K562 (cell line): ENCODE measurements around the gene ZBTB20. TPM values are rescaled to one million over a fixed set of nuclear protein-coding genes. Genes with fewer than 3 reads are reported as not detected.

Experiments
- ATAC-seq: fragments of 200-7000 bp; cut with Tn5 transposase; 3 replicates; pipeline ENCODE4 v1.9.1; 2020; ENCODE audit warnings: moderate library complexity
- BruUV-seq: library from RNA; stranded (reverse); fragments of 400-500 nt; replicated peaks from 2 replicates; lab custom pipeline; 2021; lab: Mats Ljungman, UMichigan
- CTCF ChIA-PET: fragments of 300-600 bp; formaldehyde crosslinking; extraction: SDS; loops from one replicate; lab custom pipeline; 2021; ENCODE audit warnings: low intra/inter-chr PET ratio; lab: Yijun Ruan, JAX
- POLR2A ChIA-PET: fragments of 300-600, 350-650 bp; sonication (Branson Sonifier 250); formaldehyde crosslinking; extraction: SDS; loops from one replicate; lab custom pipeline; 2021; ENCODE audit warnings: antibody characterized with exemption, inconsistent platforms; lab: Yijun Ruan, JAX
- DNase-seq, 4 experiments: peaks; one replicate each; pipeline versions ENCODE4 v3.0.0 to v3.0.0-alpha.2; 2011 to 2018; ENCODE audit warnings: low spot score in 3 of 4, mixed read lengths in 3 of 4; ENCODE audit errors: extremely low read depth in 1 of 4
- FAIRE-seq: peaks from 2 replicates; lab custom pipeline; 2011; peaks lifted over from hg19 to GRCh38; lab: Jason Lieb, UNC
- H2AFZ ChIP-seq: 2 replicates; pipeline ENCODE4 v1.6.0; 2011; ENCODE audit warnings: low read depth, low read length, control low read depth, inconsistent platforms
- H3K27ac ChIP-seq: fragments of 200-600 bp; 3 replicates; pipeline ENCODE4 v1.8.0; 2011; ENCODE audit warnings: low read depth, mild to moderate bottlenecking, control low read depth, inconsistent platforms, low read length, moderate library complexity, mixed read lengths; ENCODE audit errors: extremely low read depth
- H3K27me3 ChIP-seq, 2 experiments: fragments of 300-600 bp in 1 of 2; 2 replicates in 1 of 2; 3 replicates in 1 of 2; pipeline versions ENCODE4 v1.6.0 to v1.8.0; 2011; ENCODE audit warnings: inconsistent platforms in 2 of 2, low read length in 2 of 2, mild to moderate bottlenecking in 1 of 2, mixed read lengths in 1 of 2, moderate library complexity in 1 of 2; ENCODE audit not compliant: control insufficient read depth in 2 of 2, insufficient read depth in 2 of 2
- H3K36me3 ChIP-seq: fragments of 300-600 bp; 3 replicates; pipeline ENCODE4 v1.8.0; 2011; ENCODE audit warnings: mild to moderate bottlenecking, low read length, inconsistent platforms; ENCODE audit not compliant: control insufficient read depth, insufficient read depth
- H3K4me1 ChIP-seq, 2 experiments: fragments of 200-600 bp in 1 of 2; replicated peaks in 1 of 2; 2 replicates in 1 of 2; 3 replicates in 1 of 2; pipeline versions ENCODE4 v1.5.1 to v1.8.0; 2011; ENCODE audit warnings: inconsistent platforms in 2 of 2, low read length in 2 of 2, mild to moderate bottlenecking in 1 of 2, mixed read lengths in 1 of 2, moderate library complexity in 1 of 2; ENCODE audit not compliant: control insufficient read depth in 2 of 2, insufficient read depth in 2 of 2
- H3K4me2 ChIP-seq: 2 replicates; pipeline ENCODE4 v1.6.1; 2011; ENCODE audit warnings: low read length, control low read depth, inconsistent platforms, mixed read lengths; ENCODE audit not compliant: insufficient read depth
- H3K4me3 ChIP-seq: fragments of 200-600 bp; sonication (generic), shearing (Covaris generic); 2 replicates; pipeline ENCODE4 v1.5.1; 2016; ENCODE audit warnings: control low read depth, inconsistent platforms
- H3K79me2 ChIP-seq: fragments of 200-600 bp; 3 replicates; pipeline ENCODE4 v1.8.0; 2011; ENCODE audit warnings: low read length, inconsistent platforms; ENCODE audit not compliant: control insufficient read depth, insufficient read depth
- H3K9ac ChIP-seq, 2 experiments: 2 replicates each; pipeline versions ENCODE4 v1.6.0 to v1.6.1; 2011; ENCODE audit warnings: low read depth in 2 of 2, low read length in 2 of 2, control low read depth in 1 of 2, inconsistent platforms in 1 of 2, mild to moderate bottlenecking in 1 of 2, mixed read lengths in 1 of 2; ENCODE audit not compliant: insufficient read depth in 1 of 2
- H3K9me1 ChIP-seq: one replicate; pipeline ENCODE4 v1.6.0; 2011; ENCODE audit warnings: inconsistent platforms, mild to moderate bottlenecking, low read length, moderate library complexity; ENCODE audit not compliant: control insufficient read depth, insufficient read depth
- H3K9me3 ChIP-seq: replicated peaks from 2 replicates; pipeline ENCODE4 v1.5.1; 2011; ENCODE audit warnings: low read depth, low read length, inconsistent platforms; ENCODE audit not compliant: control insufficient read depth, insufficient read depth
- H4K20me1 ChIP-seq: replicated peaks from 2 replicates; pipeline ENCODE4 v1.6.1; 2011; ENCODE audit warnings: low read length, inconsistent platforms, mixed read lengths; ENCODE audit not compliant: control insufficient read depth, insufficient read depth
- DIDO1 ChIP-seq: fragments of 450-650 bp; IDR thresholded peaks from 2 replicates; pipeline ENCODE4 v1.6.1; 2016; ENCODE audit warnings: low read depth, missing biosample characterization, missing genetic modification characterization
- ERF ChIP-seq: fragments of 450-650 bp; formaldehyde crosslinking; IDR thresholded peaks from 2 replicates; pipeline ENCODE4 v1.4.0; 2020; ENCODE audit warnings: mild to moderate bottlenecking, mixed read lengths
- HDAC2 ChIP-seq: fragments of 450-650 bp; IDR thresholded peaks from 2 replicates; pipeline ENCODE4 v1.6.1; 2016; ENCODE audit warnings: mild to moderate bottlenecking
- HNRNPLL ChIP-seq: fragments of 200-400 bp; formaldehyde crosslinking; IDR thresholded peaks from 2 replicates; pipeline ENCODE4 v1.6.1; 2017; ENCODE audit warnings: low read length, low read depth, mild to moderate bottlenecking; ENCODE audit not compliant: poor library complexity, severe bottlenecking
- KAT2B ChIP-seq: IDR thresholded peaks from one replicate; pipeline ENCODE4 v1.6.1; 2012; ENCODE audit warnings: low read depth, mild to moderate bottlenecking, control low read depth, inconsistent platforms, low read length, moderate library complexity
- KLF1 ChIP-seq: fragments of 450-650 bp; IDR thresholded peaks from 2 replicates; pipeline ENCODE4 v1.6.1; 2016; ENCODE audit warnings: missing genetic modification characterization, missing compliant biosample characterization
- MECOM ChIP-seq: fragments of 250-450 bp; sonication (Bioruptor Pico); IDR thresholded peaks from 2 replicates; pipeline ENCODE4 v1.8.0; 2022; ENCODE audit warnings: inconsistent platforms
- NFRKB ChIP-seq: fragments of 450-650 bp; IDR thresholded peaks from 2 replicates; pipeline ENCODE4 v1.6.1; 2016; ENCODE audit warnings: low read depth
- NR2F6 ChIP-seq: fragments of 450-650 bp; formaldehyde crosslinking; IDR thresholded peaks from 2 replicates; pipeline ENCODE4 v1.4.0; 2020; ENCODE audit warnings: mild to moderate bottlenecking
- RBM14 ChIP-seq: fragments of 200-400 bp; formaldehyde crosslinking; IDR thresholded peaks from 2 replicates; pipeline ENCODE4 v1.6.1; 2018; ENCODE audit warnings: low read depth, mild to moderate bottlenecking, low read length, moderate library complexity, borderline replicate concordance; ENCODE audit not compliant: insufficient read depth
- TBP ChIP-seq: optimal IDR thresholded peaks from 2 replicates; pipeline ENCODE3; 2011; ENCODE audit warnings: low read depth, low read length, improper control_type of control experiment
- TRIM24 ChIP-seq, 2 experiments: fragments of 450-650 bp; IDR thresholded peaks; 2 replicates each; pipeline ENCODE4 v1.6.1; 2016
- WGBS: fragments of 100-300 bp; shearing (Covaris generic); methylation state at CpG from one replicate; pipeline ENCODE4 v1.1.6; 2016; ENCODE audit warnings: low coverage, mixed read lengths; ENCODE audit not compliant: insufficient coverage; ENCODE audit errors: missing lambda C conversion rate; 5-methylcytosine and 5-hydroxymethylcytosine counted together
- in situ Hi-C: fragments of 300-500 bp; cut with MboI; formaldehyde crosslinking; loops from 4 replicates; pipeline ENCODE4 v1.15.0; 2018; ENCODE audit warnings: inconsistent platforms, mixed read lengths
- intact Hi-C: fragments of 100-400 bp; cut with micrococcal nuclease; formaldehyde crosslinking; loops from 2 replicates; pipeline ENCODE4 v1.14.2; 2022
- polyA plus RNA-seq, 8 experiments: library from polyadenylated mRNA; depleted of rRNA in 4 of 8; stranded (reverse) in 5 of 8; unstranded in 3 of 8; fragments of >200 nt; fragmentation: Nextera tagmentation in 2 of 8; fragmentation: Illumina TruSeq in 1 of 8; extraction: Ambion mirVana in 2 of 8; extraction: Trizol in 1 of 8; gene quantifications; 2 replicates each; pipeline versions ENCODE4 v1.2.1 to v1.2.3, GENCODE V29; 2011 to 2014; ENCODE audit warnings: inconsistent platforms in 1 of 8, missing spikeins in 1 of 8
- total RNA-seq, 7 experiments: library from RNA; depleted of rRNA in 6 of 7; stranded (reverse); fragments of >200 nt in 6 of 7; fragmentation: Illumina TruSeq in 2 of 7; extraction: Trizol in 2 of 7; gene quantifications; 2 replicates each; pipeline versions ENCODE4 v1.2.1 to v1.2.3, GENCODE V29; 2011 to 2021; ENCODE audit warnings: low replicate concordance in 1 of 7
- TF ChIP-seq, protein P1 (sequence below), 2 experiments: fragments of 450-650 bp; conservative IDR thresholded peaks; 2 replicates each; pipeline ENCODE4 v1.6.1; 2017; ENCODE audit warnings: mild to moderate bottlenecking in 2 of 2, moderate library complexity in 2 of 2
- TF ChIP-seq, protein P2 (sequence below): fragments of 250-450 bp; sonication (Bioruptor Pico); IDR thresholded peaks from 2 replicates; pipeline ENCODE4 v1.8.0; 2022; ENCODE audit warnings: inconsistent platforms, mild to moderate bottlenecking, moderate library complexity, borderline replicate concordance
- TF ChIP-seq, protein P3 (sequence below): fragments of 250-450 bp; sonication (Bioruptor Pico); IDR thresholded peaks from 2 replicates; pipeline ENCODE4 v1.8.0; 2021; ENCODE audit warnings: moderate library complexity, mild to moderate bottlenecking, inconsistent platforms

Gene ZBTB20
- total and polyA plus RNA-seq, 9 of the 15 experiments (the other 6 are each of a cell fraction or from before 2014, with no cell fraction given): 0.17 to 1.7 (median 0.45) TPM

DNA sequence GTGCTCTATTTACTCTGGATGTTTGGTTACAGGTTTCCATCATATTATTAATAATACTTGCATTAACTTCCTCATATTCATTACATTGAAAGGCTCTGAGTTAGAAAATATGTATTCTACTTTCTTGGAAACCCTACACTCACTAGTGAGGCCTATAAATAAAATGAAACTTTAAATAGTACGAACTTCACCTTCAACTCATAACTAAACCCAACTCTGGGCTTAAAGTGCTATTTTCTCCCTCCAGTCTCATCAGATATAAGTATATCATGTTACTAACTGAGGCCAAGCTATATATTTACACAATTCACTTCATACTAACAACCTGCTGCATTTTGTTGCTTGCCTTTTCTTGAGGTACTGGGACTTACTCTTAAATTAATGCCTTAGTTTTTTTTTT is 546.5 kb downstream of the ZBTB20 start:
- POLR2A ChIA-PET: interaction anchor here (0.6 kb wide), 1 partner anchor 101 kb away, joined by 3 read pairs; no protein-coding TSS in a partner anchor
- Histone ChIP-seq H3K9ac (no peak overlapping the region), H3K9me1 (no peaks in the 10 kb centered on the region), H3K4me2 (no peak overlapping the region), H3K27me3 (no peaks in the 10 kb centered on the region), H3K79me2 (no peaks in the 10 kb centered on the region), H2AFZ (no peak overlapping the region), H3K4me3 (no peak overlapping the region), H3K27ac (no peak overlapping the region), H4K20me1 (no peaks in the 10 kb centered on the region), H3K9me3 (no peaks in the 10 kb centered on the region), H3K36me3 (no peaks in the 10 kb centered on the region), H3K4me1 (no peaks in the 10 kb centered on the region)
- in situ Hi-C loops (no loop called here), intact Hi-C loops (no loop called here)
- CTCF ChIA-PET: no interaction called here
- no peak for DNase-seq
- BruUV-seq: no TSS peak
- no peak for ATAC-seq
- TF ChIP-seq NFRKB (no peak), TRIM24 (IDR thresholded peaks at IDR 0.05) (no peak), NR2F6 (CRISPR knock-in tag) (no peak), HDAC2 (no peak)
- TF ChIP-seq, protein P1, sequence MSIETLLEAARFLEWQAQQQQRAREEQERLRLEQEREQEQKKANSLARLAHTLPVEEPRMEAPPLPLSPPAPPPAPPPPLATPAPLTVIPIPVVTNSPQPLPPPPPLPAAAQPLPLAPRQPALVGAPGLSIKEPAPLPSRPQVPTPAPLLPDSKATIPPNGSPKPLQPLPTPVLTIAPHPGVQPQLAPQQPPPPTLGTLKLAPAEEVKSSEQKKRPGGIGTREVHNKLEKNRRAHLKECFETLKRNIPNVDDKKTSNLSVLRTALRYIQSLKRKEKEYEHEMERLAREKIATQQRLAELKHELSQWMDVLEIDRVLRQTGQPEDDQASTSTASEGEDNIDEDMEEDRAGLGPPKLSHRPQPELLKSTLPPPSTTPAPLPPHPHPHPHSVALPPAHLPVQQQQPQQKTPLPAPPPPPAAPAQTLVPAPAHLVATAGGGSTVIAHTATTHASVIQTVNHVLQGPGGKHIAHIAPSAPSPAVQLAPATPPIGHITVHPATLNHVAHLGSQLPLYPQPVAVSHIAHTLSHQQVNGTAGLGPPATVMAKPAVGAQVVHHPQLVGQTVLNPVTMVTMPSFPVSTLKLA (conservative IDR thresholded peaks at IDR 0.05): no peak
- FAIRE-seq: no peak
- 0% methylated on average over 1 of the region's 1 CpG for WGBS

DNA sequence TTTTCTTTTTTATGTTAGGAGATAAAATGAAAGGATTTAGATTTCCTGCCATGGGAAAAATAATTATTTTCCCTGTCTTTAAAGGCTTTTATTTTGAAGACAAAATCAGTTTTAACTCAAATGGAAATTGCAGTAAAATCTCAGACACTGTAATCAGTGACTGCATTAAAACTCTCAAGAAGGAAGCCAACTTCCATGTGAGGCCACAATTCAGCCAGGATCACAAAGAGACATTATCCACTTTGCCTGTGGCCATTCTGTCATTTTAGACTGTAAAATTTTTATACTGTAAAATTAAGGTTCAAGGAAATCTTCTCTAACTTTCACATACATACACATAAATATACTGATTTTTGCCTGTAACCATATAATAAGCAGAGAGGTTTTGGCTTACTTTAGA is 549.2 kb downstream of the ZBTB20 start:
- no peaks in the 10 kb centered on the region for H3K27me3 ChIP-seq
- no peaks in the 10 kb centered on the region for H3K79me2 ChIP-seq
- H3K9ac ChIP-seq: no peak overlapping the region
- ChIA-PET POLR2A (no interaction called here), CTCF (no interaction called here)
- FAIRE-seq (no peak), ATAC-seq (no peak), DNase-seq (no peak)
- H3K4me1 ChIP-seq: no peaks in the 10 kb centered on the region
- in situ Hi-C loops: no loop called here
- no peaks in the 10 kb centered on the region for H3K9me1 ChIP-seq
- intact Hi-C loops: no loop called here
- no peaks in the 10 kb centered on the region for H4K20me1 ChIP-seq
- H3K27ac ChIP-seq: no peak overlapping the region
- no peak overlapping the region for H3K4me2 ChIP-seq
- H3K36me3 ChIP-seq: no peaks in the 10 kb centered on the region
- BruUV-seq: no TSS peak
- no peak overlapping the region for H3K4me3 ChIP-seq
- H2AFZ ChIP-seq: no peak overlapping the region
- TF ChIP-seq RBM14 (no peak), KAT2B (no peak), DIDO1 (tag) (no peak), MECOM (CRISPR knock-in tag) (no peak), HNRNPLL (no peak), TBP (no peak), ERF (CRISPR knock-in tag) (no peak), KLF1 (tag) (no peak)
- TF ChIP-seq, protein P2, sequence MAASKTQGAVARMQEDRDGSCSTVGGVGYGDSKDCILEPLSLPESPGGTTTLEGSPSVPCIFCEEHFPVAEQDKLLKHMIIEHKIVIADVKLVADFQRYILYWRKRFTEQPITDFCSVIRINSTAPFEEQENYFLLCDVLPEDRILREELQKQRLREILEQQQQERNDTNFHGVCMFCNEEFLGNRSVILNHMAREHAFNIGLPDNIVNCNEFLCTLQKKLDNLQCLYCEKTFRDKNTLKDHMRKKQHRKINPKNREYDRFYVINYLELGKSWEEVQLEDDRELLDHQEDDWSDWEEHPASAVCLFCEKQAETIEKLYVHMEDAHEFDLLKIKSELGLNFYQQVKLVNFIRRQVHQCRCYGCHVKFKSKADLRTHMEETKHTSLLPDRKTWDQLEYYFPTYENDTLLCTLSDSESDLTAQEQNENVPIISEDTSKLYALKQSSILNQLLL (CRISPR knock-in tag): no peak
- TF ChIP-seq, protein P3, sequence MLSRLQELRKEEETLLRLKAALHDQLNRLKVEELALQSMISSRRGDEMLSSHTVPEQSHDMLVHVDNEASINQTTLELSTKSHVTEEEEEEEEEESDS (CRISPR knock-in tag): no peak
- TF ChIP-seq, all 486 proteins: peak for 0
- no peaks in the 10 kb centered on the region for H3K9me3 ChIP-seq
